ENCODE measurements around the gene MSLN. TPM values are rescaled to one million over a fixed set of nuclear protein-coding genes. Genes with fewer than 3 reads are reported as not detected.

Gene MSLN
- total and polyA plus RNA-seq, 9 of the 15 experiments (the other 6 are each of a cell fraction or from before 2014, with no cell fraction given), result not detected

- TF ChIP-seq CUX1 (CRISPR knock-in tag; IDR thresholded peaks at IDR 0.05), result no peak
- peak; percentile 81 for TF ChIP-seq CBFA2T3 (IDR thresholded peaks at IDR 0.05)
- TF ChIP-seq PRDM10 (IDR thresholded peaks at IDR 0.05; ENCODE audit: partially characterized antibody), result peak; percentile 25
- TF ChIP-seq KDM5B (IDR thresholded peaks at IDR 0.05; ENCODE audit: insufficient replicate concordance, low read depth, low read length), result peak; percentile 33
- peak; percentile 42 for TF ChIP-seq VEZF1 (CRISPR knock-in tag; IDR thresholded peaks at IDR 0.05)
- TF ChIP-seq JUND (IDR thresholded peaks at IDR 0.05; ENCODE audit: borderline replicate concordance, low read depth, low read length), result 0 out of 2 replicates have a peak, but pooled peaks have one; percentile 8
- no peak for TF ChIP-seq JUND (tag; IDR thresholded peaks at IDR 0.05; ENCODE audit: borderline replicate concordance, low read depth, low read length)
- TF ChIP-seq TRIM24 (IDR thresholded peaks at IDR 0.05), result 0 out of 4 replicates have a peak, but pooled peaks of 1 of the 2 experiments have one; percentile 35
- TF ChIP-seq ZNF277 (CRISPR knock-in tag; IDR thresholded peaks at IDR 0.05; ENCODE audit: borderline replicate concordance), result no peak
- TF ChIP-seq CBFA2T2 (conservative IDR thresholded peaks at IDR 0.05), result peak; percentile 69
- TF ChIP-seq POLR2G (IDR thresholded peaks at IDR 0.05; ENCODE audit: low read depth, low read length), result peak; percentile 55
- TF ChIP-seq SUPT5H (IDR thresholded peaks at IDR 0.05), result peak; percentile 34; the same call in 1 of the 2 replicates
- TF ChIP-seq HEY1 (CRISPR knock-in tag; IDR thresholded peaks at IDR 0.05; ENCODE audit: borderline replicate concordance), result no peak
These were observed 23.0 kb downstream of the MSLN start (continued) for GRCh38 chr16:783404-784161.
